HG03457 (cell line): Measurements from ENCODE around the gene KLK15.

Experiments used
- ATAC-seq: cut with Tn5 transposase; IDR thresholded peaks from one replicate; pipeline ENCODE4 v1.9.1; 2021; ENCODE audit warnings: moderate number of reproducible peaks; ENCODE audit not compliant: unreplicated experiment

The KLK15 gene

DNA sequence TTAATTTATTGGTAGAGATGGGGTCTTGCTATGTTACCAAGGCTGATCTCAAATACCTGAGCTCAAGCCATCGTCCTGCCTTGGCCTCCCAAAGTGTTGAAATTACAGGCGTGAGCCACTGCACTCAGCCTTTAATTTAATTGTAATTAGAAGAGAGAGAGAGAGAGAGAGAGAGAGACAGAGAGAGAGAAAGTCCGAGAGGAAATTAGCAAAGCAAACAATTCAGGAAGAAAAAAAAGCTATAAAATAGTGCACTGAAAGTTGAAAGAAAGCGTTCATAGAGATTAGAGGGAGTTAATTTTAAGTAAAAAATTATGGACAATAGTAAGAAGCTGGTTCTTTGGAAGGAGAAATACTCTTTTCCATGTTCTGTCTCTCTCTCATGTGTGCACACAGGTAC is 56.1 kb downstream of the KLK15 start:
- no peak for ATAC-seq

DNA sequence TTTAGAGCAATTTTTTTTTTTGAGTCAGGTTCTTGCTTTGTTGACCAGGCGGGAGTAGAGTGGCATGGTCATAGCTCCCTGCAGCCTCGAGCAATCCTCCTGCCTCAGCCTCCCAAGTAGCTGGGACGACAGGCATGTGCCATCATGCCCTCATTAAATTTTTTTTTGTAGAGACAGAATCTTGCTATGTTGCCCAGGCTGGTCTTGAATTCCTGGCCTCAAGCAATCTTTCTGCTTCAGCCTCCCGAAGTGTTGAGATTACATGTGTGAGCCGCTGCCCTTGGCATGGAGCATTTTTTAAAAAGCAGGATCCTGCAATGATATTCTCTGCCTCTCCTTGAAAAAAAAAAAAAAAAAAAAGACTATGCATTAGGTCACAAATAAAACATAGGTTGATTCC is 57.2 kb downstream of the KLK15 start:
- ATAC-seq = no peak
